RWPE2 (cell line): ENCODE results near the gene MACROD2.

Source experiments
- ATAC-seq: fragments of 200-7000 bp; cut with Tn5 transposase; 3 replicates; pipeline ENCODE4 v1.9.1; 2021; ENCODE audit warnings: low read depth
- DNase-seq: peaks from one replicate; pipeline ENCODE4 v3.0.0-alpha.2; 2020; ENCODE audit warnings: low spot score
- H3K27ac ChIP-seq: fragments of 450-650 bp; 2 replicates; pipeline ENCODE4 v1.5.1; 2017; ENCODE audit warnings: mild to moderate bottlenecking; ENCODE audit not compliant: poor library complexity, severe bottlenecking
- H3K27me3 ChIP-seq: fragments of 250-450 bp; sonication (Bioruptor Pico); 2 replicates; pipeline ENCODE4 v1.5.1; 2021; ENCODE audit warnings: mild to moderate bottlenecking, moderate library complexity; ENCODE audit not compliant: insufficient read depth, poor library complexity, severe bottlenecking
- H3K36me3 ChIP-seq: fragments of 250-450 bp; sonication (Bioruptor Pico); 2 replicates; pipeline ENCODE4 v1.5.1; 2020; ENCODE audit warnings: low read depth, mild to moderate bottlenecking, moderate library complexity
- H3K4me1 ChIP-seq: fragments of 250-450 bp; sonication (Bioruptor Pico); 2 replicates; pipeline ENCODE4 v1.5.1; 2021; ENCODE audit warnings: mild to moderate bottlenecking, moderate library complexity; ENCODE audit not compliant: insufficient read depth, poor library complexity, severe bottlenecking
- H3K4me3 ChIP-seq: fragments of 250-450 bp; sonication (Bioruptor Pico); 2 replicates; pipeline ENCODE4 v1.5.1; 2021; ENCODE audit warnings: mild to moderate bottlenecking, moderate library complexity; ENCODE audit not compliant: severe bottlenecking
- H3K9me3 ChIP-seq: fragments of 250-450 bp; sonication (Bioruptor Pico); 2 replicates; pipeline ENCODE4 v1.5.1; 2021; ENCODE audit warnings: mild to moderate bottlenecking, moderate library complexity; ENCODE audit not compliant: severe bottlenecking
- TF ChIP-seq, protein P1 (sequence below): fragments of 450-650 bp; IDR thresholded peaks from one replicate; pipeline ENCODE4 v1.5.1; 2017; ENCODE audit warnings: mild to moderate bottlenecking, moderate library complexity; ENCODE audit not compliant: poor library complexity, severe bottlenecking

The MACROD2 gene

DNA sequence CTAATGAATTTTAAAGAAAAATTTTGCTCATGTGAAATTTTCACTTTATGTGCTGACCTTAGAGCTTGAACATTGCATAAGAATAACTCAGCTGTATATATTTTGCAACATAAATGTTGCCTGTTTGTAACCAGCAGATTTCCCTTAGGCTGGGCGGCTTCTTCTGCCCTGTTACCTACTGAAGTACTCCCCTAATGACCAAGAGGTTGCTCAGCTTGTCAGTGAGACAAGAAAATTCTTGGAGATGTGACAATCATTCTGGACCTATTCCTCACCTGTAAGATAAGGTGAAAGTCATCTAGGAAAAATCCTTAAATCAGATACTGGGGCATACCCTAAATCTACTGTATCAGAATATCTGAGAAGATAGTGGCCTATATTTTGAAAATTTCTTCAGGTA lies 1516.2 kb downstream of the MACROD2 start:
- Histone ChIP-seq H3K4me3 (no peak overlapping the region), H3K36me3 (no peaks in the 10 kb centered on the region), H3K27me3 (no peaks in the 10 kb centered on the region), H3K27ac (no peak overlapping the region), H3K9me3 (no peaks in the 10 kb centered on the region), H3K4me1 (no peaks in the 10 kb centered on the region)
- ATAC-seq: no peak
- no peak for DNase-seq
- TF ChIP-seq, protein P1, sequence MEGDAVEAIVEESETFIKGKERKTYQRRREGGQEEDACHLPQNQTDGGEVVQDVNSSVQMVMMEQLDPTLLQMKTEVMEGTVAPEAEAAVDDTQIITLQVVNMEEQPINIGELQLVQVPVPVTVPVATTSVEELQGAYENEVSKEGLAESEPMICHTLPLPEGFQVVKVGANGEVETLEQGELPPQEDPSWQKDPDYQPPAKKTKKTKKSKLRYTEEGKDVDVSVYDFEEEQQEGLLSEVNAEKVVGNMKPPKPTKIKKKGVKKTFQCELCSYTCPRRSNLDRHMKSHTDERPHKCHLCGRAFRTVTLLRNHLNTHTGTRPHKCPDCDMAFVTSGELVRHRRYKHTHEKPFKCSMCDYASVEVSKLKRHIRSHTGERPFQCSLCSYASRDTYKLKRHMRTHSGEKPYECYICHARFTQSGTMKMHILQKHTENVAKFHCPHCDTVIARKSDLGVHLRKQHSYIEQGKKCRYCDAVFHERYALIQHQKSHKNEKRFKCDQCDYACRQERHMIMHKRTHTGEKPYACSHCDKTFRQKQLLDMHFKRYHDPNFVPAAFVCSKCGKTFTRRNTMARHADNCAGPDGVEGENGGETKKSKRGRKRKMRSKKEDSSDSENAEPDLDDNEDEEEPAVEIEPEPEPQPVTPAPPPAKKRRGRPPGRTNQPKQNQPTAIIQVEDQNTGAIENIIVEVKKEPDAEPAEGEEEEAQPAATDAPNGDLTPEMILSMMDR: no peak

DNA sequence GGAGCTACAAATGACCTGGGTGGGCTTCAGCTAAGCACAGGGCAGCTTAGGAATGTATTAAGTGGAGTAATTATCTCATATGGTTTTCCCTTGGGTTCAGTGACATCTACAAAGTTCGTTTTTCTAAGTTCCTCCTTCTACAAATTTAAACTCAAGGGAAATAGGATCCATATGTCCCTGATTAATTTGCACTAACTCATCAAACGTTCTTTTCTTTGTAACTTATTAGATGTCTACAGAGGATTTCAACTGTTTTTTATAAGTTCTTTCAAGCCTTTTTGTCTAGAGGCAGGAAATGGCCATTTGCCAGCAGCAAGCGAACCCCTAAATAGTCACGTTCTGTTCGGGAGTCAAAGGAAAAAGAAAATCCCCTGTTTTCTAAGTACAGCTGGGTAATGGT lies 1517.6 kb downstream of the MACROD2 start:
- no peak for ATAC-seq
- Histone ChIP-seq H3K9me3 (no peaks in the 10 kb centered on the region), H3K4me1 (no peaks in the 10 kb centered on the region), H3K36me3 (no peaks in the 10 kb centered on the region), H3K27ac (no peak overlapping the region), H3K27me3 (no peaks in the 10 kb centered on the region), H3K4me3 (no peak overlapping the region)
- TF ChIP-seq, protein P1: no peak
- DNase-seq: no peak

DNA sequence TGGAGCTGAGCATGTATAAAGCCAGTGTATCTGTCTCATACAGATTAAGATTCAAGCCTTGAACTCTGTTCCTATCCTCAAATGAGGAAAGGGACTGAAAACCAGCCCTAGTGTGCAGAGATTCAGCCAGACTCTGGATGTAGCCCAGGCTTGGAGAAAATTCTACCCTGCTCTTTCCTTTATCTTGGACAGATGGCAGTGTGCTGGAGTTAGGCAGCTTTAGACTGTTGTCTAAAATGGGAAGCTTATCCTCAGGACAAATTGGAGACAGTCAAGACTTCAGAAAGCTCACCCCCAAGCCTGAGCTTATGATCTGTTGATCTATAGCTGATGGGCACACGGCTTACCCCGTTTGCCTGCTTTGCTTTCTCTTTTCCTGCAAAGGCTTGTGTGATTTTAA lies 1520.4 kb downstream of the MACROD2 start:
- H3K9me3 ChIP-seq: no peaks in the 10 kb centered on the region
- no peak for ATAC-seq
- TF ChIP-seq, protein P1: no peak

GRCh38 chr20:15520930-15521524 lies 1525.7 kb downstream of the MACROD2 start:
- Histone ChIP-seq H3K4me3 (no peak overlapping the region), H3K36me3 (no peaks in the 10 kb centered on the region), H3K9me3 (no peaks in the 10 kb centered on the region), H3K4me1 (no peaks in the 10 kb centered on the region), H3K27ac (no peak overlapping the region), H3K27me3 (no peaks in the 10 kb centered on the region)
- TF ChIP-seq, protein P1: no peak
- no peak for DNase-seq
- ATAC-seq: no peak

More for the DNA sequence above, 1520.4 kb downstream of the MACROD2 start:
- Histone ChIP-seq H3K4me1 (no peaks in the 10 kb centered on the region), H3K4me3 (no peak overlapping the region), H3K27ac (no peak overlapping the region), H3K27me3 (no peaks in the 10 kb centered on the region), H3K36me3 (no peaks in the 10 kb centered on the region)
- no peak for DNase-seq

- no peaks in the 10 kb centered on the region for H3K9me3 ChIP-seq
- TF ChIP-seq, protein P1: no peak
- no peak overlapping the region for H3K27ac ChIP-seq
- H3K4me3 ChIP-seq: no peak overlapping the region
- no peaks in the 10 kb centered on the region for H3K27me3 ChIP-seq
- no peak for ATAC-seq
- H3K36me3 ChIP-seq: no peaks in the 10 kb centered on the region
- H3K4me1 ChIP-seq: no peaks in the 10 kb centered on the region
- DNase-seq: no peak
Observed at GRCh38 chr20:15523400-15523799, 1528.1 kb downstream of the MACROD2 start.
